Activated CD8-positive, alpha-beta memory T cell treated with anti-CD3 and anti-CD28 coated beads, Interleukin-2, amount 50 U/mL, for 1 hour (primary cell): Measurements from ENCODE around the gene ATP8A2.

Experiments
- DNase-seq: peaks from one replicate; pipeline ENCODE4 v3.0.0-alpha.2; 2020; ENCODE audit errors: extremely low read depth

ATP8A2 gene

DNA sequence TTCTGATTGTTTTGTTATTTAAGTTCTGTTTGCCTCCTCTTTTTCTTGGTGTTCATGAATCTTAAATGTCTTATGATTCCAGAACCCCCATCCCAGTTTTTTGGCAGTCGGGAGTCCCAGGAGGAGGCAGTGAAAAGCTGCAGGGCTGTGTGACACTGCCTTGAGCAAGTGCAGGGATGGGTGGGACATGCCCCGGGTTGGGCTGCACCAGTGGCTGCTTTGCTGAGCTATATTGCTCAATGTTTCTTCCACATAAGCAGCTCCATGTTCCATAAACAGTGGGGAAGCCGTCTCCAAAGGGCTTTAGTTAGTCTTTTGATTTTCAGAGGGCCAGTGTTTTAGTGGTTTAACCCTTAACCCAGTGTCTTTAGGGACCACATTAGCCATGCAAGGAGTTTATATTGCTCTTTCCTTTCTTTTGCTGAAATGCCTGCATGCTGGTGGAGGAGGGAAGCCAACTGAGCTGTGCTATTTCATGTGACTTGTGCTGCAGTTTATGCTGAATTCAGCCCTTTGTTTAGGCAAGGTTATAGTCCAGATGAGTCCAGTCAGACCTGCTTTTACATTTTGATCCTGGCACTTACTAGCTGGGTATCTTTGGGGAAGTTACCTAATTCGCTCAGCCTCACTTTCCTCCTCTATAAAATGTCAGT lies 13.1 kb downstream of the ATP8A2 start:
- no peak for DNase-seq

DNA sequence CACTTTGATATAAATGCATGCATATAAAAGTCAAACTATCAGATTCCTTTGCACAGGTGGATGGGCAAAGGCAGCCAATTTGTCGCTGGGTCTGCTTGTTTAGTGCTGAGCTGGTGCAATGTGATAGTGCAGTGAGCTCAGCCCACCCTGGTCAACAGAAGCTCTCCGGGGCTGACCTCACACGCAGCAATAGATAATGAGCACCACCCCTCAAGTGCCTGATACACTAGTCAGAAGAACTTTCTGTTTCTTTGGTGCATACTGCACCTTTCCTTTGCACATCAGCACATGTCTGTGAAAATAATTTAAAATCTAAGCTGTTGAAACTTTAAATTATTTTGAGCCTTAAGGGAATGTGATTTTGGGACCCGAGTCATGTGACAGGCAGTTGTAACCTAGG lies 20.2 kb downstream of the ATP8A2 start:
- DNase-seq = no peak

DNA sequence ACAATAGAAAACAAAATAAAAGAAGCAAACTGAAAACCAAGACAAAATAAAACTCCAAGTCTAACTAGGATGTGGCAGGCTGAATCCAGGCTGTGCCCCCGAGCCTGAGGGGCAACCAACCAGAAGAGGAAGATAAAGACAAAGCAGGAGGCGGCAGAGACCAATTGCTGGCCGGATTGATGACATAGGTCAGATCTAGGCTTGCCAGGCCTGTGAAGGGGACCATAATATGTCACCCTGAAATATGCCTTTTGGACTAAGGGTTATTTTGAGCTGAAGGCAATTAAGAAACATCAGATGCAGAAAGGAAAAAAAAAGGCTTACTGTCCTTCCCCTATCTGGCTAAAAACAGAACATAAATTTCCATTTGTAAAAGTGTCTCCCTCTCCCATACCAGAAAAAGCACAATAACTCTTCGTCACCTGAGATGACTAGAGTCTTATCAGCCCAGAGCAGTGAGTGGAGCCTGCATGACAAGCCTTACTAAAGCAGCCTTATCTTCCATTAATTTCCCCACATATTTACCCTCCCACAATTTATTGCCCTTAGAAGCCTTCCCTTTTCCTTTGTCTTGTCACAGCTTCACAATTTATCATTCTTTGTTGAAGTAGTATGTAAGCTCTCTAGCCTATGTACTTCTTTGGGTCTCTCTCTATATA lies 22.8 kb downstream of the ATP8A2 start:
- DNase-seq = no peak

DNA sequence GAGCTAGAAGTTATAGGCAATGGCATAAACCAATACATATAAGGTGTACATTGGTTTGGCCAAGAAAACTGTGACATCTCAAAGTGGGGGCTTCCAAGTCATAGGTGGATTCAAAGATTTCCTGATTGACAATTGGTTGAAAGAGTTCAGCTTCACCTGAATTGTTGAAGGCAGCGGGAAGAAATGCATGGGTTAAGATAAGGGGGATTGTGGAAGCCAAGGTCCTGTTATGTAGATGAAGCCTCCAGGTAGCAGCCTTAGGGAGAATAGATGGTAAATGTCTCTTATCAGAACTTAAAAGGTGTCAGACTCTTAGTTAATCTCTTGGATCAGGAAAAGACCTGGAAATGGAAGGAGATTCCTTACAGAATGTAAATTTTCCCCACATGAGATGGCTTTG lies 26.0 kb downstream of the ATP8A2 start:
- DNase-seq = no peak

DNA sequence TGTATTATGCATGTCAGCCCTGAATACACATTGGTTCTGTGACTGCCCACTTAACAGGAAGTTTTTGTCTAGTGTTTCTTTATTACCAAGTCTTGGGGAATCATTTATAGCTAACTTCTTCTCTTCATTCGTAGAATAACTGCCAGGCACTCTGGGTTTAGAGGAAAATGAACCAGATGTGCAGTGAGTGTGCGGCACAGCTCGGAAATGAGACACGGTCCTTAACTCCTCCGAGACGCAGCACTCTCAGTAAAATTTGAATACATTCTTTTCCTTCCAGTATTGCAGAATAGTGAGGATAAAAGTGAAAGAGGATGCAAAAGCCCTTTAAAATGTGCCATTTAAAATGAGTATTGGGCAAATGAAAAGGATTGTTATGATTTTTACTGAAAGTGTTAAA lies 29.2 kb downstream of the ATP8A2 start:
- DNase-seq = no peak

DNA sequence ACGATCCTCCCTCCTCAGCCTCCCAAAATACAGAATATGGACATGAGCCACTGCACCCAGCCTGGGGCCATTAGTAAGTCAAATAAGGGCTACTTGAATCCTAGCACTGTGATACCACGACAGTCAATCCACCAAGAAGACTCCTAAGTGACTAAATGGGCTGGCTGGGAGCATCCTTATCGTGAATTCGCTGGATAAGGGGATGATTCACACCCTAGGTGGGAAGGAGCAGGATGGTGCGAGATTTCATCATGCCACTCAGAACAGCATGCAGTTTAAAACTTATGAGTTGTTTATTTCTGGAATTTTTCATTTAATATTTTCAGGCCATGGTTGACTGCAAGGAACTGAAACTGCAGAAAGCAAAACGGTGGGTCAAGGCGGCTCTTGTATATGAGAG lies 30.2 kb downstream of the ATP8A2 start:
- DNase-seq = no peak

DNA sequence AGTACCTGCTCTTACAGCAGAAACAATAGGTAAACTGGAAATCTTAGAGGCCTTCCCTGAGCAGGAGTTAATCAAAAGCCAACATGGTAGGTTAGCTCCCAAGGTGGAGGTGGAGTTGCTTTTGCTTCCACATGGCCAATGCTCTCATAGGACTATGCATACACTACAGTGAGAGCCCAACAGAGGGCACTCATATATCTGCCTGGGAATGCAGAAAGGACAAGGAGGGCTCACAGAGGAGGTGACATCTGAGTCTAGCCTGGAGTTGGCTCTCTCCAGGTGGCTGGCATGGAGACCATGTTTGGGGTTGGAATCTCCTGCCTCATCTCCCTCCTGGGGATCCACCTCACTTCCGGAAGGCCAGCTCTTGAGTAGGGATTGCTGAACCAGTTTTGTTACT lies 34.6 kb downstream of the ATP8A2 start:
- no peak for DNase-seq

DNA sequence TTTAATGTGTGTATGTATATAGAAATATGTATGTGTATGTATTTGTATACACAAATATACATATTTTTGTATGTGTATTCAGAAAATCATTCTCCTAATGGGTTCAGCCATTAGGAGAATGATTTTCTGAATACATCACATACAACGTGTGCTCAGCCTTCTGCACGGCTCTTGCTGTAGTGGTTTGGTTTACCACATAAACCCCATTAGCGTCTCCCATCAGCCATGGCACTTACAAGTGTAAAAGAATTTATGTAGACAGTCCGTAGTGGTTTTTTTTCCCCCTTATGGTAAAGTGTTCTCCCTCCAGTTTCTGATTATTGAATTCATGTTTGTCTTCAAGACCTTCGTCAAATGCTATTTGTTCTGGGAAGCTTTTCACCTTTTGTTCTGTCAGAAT lies 38.2 kb downstream of the ATP8A2 start:
- DNase-seq = no peak

DNA sequence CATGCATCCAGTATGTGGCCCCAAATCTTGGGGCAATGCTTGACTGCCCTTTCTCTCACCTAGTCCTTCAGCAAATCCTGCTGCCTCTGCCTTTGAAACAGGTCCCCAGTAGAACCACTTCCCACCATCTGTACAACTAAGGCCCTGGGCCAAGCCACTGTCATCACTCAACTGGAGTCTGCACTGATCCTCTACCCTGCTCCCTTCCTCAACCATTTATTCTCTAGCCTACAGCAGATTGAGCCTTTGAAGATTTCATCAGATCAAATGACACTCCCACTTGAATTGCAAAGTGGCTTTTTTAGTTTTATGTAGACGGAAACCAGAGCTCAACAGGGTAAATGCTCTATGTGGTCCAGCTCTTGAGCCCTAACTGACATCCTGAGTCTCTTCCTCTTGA lies 43.5 kb downstream of the ATP8A2 start:
- no peak for DNase-seq

DNA sequence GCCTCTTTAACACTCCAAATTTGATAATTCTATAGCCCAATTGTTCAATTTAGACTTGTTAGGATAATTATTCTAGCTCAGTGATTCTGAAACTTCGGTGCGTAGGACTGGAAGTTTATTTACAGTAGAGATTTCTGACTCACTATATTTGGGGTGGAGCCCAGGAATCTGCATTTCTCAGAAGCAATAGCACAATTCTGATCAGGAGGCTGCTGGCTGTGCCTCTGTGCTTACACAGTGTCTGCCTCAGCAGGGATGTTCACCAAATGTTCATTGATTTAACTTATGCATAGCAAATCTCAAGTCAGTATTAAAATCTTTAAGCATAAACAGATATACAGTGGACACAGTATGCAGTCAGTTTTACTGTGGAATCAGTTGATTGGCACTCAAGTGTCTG lies 45.8 kb downstream of the ATP8A2 start:
- DNase-seq = no peak

DNA sequence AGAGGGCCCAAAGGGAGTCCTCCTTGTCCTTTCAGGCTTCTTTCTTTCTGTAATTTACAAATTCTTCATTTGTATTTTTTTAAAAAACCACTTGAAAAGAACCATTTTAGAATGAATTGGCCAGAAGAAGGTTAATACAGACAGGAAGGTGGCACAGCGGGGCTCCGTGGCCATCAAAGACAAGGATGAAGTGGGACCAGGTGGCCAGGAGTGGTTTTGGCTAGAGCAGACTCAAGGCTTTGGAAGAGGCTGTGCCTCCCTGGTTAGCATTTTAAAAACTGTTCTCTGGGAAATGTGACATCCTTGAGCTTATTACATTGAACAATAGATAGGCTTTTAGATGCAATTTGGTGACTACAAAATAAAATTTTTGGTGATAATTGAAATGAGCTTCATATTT lies 48.4 kb downstream of the ATP8A2 start:
- DNase-seq = no peak

DNA sequence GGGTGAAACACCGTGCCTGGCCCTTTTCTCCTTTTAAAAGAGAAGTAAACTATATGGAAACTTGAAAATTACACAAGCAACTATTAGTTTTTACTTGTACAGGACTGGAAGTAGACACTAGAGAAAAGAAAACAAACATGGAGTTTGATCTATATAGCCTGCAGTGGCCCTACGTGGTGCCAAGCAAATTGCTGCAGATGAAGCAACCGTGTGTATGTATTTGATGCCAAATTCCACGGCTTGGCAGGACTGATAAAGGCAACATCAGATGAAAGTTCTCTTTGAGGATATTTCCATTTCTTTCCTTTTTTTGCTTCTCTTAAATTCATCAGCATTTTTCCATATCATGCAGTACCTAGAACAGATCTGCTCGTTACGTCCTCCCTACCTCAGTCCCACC lies 49.8 kb downstream of the ATP8A2 start:
- no peak for DNase-seq

DNA sequence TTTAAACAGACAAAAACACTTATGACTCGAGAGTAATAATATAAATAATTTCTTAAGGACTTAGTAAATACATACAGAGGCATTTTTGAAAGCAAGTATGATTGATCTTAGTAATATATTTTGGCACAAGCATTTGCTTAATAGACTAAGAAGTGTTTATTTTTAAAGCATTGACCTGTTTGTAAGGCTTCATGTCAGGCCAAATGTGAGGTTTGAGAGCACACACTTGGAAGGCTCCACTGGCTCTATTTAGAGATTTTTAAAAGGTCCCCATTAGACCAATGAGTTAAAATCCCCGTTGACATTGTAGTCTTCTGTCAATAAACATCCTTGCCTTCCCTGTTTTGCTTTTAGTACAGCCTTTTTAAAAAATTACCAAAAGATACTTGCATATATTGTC lies 50.4 kb downstream of the ATP8A2 start:
- DNase-seq = no peak

DNA sequence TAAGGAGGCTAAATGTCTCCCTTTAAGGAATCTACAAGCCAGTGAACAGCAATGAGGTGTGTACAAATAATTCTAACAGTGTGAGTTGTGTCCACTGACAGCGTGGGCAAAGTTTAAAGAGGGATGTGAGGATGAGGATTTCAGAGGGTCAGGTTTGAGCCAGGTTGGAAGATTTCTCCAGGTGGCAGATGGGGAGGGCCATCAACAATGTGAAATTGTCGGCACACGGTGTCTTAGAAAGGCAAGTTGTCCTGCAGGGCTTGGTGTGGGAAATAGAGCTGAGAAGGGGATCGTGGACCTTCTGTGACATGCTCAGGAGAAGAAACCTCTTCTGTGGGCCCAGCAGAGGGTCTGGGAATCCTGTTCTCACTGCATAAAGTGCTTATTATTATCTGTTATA lies 52.1 kb downstream of the ATP8A2 start:
- DNase-seq = no peak

DNA sequence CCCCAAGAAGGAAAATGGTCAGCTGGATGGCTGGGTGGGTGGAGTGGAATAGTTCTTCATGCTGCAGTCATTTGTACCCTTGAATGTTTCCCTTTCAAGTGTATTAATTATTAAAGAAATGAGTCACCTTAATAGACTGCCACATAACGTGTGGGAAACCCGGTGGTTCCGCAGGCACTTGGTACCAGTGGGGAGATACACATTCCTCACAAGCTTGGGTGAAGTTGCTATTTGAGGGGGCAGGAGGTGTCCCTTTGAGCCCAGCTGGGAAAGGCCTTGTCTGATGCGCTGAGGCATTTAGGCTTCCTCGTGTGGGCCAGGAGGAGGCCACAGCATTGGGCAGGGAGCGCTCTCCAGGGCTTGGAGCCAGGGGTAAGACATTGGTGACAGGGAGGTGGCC lies 57.7 kb downstream of the ATP8A2 start:
- no peak for DNase-seq

DNA sequence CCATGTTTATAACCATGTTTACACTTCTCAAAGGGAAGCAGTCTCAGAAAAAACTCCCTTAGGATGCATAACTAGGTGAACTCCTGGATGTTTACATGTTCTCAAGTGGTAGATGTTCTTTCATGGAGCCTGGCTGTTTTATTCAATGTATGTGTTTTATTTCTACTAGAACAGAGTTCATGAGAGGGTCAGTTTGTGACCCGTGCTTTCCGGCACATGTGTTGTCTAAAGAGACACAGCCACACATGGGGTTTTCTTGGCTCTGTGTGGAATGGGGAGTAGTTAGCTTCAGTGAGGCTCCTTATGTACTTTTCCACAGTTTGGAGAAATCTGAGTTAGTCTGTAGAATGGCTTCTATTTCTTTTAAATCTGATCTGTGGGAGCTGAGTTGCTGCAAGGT lies 60.9 kb downstream of the ATP8A2 start:
- no peak for DNase-seq

DNA sequence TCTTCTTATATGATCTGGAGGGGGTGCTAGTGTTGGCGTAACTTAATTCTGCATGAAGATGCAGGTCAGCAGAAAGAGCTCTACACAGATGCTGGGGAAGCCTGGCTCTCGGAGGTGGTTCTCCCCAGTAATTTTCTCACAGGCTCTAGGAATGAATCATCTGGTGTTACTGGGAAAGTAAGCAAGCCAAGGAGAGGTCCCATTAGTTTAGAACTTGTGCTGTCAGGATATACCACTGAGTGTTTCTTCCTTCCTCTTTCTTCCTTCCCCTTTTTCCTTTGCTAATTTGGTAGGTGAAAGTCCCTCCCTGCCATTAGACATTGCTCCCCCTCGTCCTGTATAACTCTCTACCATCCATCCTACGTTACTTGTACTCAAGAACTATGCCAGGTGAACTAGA lies 68.3 kb downstream of the ATP8A2 start:
- no peak for DNase-seq

DNA sequence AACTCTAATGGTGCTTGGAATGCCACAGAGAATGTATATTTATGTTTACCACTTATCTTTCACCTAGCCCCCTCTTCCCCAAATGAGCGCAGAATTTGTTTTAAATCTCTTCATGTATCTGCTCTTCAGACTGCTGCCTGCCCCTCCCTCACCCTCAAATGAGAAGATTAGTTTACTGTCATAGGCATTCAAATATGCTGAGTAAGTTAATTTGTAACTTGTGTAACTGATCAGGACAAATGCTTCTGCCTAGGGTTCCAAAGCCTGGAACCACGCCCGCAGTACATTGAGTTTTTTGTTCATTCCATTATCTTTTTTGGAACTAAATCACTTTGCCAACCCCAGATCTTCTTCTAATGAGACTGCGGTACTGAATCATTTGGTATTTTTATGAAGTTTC lies 74.5 kb downstream of the ATP8A2 start:
- no peak for DNase-seq

DNA sequence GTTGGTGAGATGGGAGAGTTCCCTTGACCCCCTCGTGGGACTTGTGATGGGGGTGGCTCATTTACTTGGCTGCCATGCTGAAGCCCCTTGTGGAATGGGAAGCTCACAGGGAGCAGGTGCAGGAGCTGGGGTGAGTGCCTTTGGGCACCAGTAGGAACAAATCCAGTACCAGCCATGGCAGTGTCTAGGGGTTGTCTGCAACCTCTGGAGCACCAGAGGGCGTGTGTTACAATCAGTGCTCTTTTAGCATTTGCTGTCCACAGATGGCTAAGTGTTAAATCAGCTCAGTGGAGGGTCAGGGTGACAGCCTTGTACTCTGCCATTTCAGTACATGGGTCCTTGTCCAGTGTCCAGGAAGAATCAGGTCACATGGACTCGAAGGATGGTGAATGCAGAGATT lies 75.6 kb downstream of the ATP8A2 start:
- no peak for DNase-seq

DNA sequence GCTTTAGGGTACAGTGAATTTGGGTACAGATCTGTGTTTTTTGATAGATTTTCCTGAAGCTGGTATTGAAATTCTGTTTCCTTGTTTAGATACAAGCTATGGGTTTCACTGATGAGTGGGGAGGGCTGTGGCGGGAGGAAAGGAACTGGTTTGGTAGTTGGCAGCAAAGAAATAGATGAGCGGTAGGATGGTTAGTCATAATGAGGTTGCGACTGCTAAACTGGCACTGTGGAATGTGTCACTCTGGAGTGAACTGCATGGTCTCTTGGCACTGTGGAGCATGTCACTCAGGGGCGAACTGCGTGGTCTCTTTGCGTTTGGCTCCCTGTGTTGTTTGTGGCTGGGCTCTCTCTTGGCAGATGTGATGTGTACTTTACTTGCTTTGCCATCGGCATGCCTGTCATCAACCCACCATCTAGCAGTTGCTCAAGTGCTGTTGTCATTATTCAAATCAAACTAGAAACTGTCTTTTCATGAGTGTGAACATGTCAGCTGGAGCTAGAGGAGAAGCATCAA lies 82.1 kb downstream of the ATP8A2 start:
- DNase-seq = no peak

DNA sequence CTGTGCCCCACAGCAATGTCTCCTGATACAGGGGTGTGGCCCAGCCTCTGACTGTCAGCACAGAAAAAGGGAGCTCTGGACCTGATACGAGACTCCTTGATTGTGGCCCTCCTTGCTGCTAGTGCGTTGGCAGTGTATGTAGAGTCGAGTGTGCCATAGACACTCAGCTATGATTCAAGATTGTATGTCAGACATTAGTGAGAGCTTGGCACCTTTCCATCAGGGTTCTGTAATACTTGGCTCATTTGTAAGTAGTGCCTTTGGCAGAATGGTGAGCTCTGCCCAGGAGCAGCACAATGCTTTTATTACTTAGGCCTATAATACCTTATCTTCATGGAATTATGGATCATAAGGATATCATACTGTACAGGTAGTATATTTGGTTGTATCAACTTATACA lies 83.4 kb downstream of the ATP8A2 start:
- no peak for DNase-seq

DNA sequence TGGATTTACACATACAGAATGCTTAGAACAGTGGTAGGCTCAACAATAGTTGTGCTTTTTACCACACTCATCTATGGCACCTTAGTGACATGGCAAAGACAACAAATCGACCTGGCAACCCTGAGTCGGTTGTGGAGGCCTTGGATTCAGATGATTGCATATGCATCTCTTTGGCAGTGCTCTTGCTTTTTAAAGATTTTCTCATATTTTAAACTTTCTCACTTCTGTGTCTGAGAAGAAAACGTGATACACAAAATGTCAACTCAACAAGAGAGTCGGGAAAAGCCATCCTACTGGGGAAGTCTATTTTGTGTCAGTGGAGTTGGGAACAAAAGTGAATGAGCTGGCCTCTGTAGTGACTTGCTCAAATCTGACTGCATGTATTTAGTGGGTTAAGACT lies 85.8 kb downstream of the ATP8A2 start:
- no peak for DNase-seq

DNA sequence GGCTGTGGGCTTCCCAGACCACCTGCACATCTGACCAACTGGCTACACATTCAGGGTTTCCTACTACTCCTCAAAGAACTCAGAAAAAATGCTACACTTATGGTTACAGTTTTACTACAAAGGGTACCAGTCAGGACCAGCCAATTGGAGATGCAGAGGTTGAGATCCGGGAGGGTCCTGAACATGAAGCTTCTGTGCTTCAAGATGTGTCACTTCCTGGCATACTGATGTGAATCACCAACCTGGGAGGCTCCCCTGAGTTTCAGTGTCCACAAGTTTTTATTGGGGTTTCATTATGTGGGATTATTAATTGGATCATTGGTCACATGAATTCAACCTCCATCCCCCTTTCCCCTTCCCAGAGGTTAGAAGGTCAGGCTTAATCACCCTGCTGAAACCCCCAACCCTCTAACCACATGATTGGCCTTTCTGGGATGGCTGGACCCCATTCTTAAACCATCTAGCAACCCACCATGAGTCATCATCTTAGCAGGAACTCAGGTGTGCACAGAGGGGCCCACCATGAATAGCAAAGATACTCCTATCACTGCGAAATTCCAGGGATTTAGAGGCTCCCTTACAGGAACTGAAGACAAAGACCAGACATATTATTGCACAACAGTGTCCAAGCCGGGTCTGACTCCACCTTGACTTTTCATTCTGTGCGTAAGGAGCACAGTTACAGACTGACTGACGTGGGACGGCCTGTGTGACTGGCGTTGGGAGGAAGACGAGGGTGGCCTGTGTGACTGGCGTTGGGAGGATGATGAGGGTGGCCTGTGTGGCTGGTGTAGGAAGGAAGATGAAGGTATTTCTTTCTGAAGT lies 90.7 kb downstream of the ATP8A2 start:
- DNase-seq = no peak
